ENCODE data around the gene CFTR.
"Not testable (repeated sequence)": the region's sequence is repeated elsewhere in the genome, so short reads cannot be mapped to it uniquely, and the experiment has no call there.

The CFTR gene

DNA sequence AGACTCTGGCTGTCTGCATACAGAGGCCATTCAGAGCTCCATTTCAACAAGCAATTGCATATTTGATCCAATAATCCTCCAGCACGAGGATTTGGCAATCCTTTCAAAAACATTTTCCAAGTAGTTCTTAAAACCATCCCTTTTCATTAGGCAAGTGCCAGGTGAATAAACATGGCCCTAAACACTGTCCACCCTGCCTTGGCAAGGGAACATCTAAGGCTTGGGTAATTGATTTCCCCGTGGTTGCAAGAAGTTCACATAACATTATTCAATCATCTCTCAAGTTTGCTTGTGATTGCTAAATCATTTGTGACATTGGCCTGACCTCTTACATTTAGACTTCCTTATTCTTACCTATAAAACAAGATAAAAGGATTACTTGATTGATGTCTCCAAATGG is 218.2 kb downstream of the CFTR start:
- DNase-seq = no peak

DNA sequence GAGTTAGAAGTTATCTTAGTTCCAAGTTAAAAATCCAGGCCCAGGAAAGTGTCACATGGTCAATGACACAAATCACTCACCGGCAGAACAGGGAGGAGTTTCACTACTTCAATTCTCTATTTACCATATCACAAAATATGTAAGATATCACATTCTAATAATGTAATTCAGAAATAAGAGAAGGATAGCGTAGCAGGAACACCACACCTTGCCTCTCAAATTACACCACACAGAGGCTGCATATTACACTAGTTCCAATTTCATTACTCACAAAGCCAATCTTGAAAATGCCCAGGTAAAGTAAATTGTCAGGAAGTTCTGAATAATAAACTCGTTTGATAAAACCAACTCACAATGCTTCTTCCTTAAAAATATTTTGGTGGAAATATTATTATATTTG is 224.2 kb downstream of the CFTR start:
- no peak for DNase-seq

DNA sequence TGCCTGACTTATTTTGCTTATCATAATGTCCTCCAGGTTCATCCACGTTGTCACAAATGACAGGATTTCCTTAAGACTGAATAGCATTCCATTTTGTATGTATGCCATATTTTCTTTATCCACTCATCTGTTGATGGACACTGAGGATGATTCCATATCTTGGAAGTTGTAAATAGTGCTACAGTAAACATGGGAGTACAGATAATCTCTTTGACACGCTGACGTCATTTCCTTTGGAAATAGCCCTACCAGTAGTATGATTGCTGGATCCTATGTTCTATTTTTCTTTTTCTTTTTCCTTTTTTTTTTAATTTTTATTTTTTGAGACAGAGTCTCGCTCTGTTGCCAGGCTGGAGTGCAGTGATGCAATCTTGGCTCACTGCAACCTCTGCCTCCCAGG is 225.8 kb downstream of the CFTR start:
- DNase-seq = no peak

DNA sequence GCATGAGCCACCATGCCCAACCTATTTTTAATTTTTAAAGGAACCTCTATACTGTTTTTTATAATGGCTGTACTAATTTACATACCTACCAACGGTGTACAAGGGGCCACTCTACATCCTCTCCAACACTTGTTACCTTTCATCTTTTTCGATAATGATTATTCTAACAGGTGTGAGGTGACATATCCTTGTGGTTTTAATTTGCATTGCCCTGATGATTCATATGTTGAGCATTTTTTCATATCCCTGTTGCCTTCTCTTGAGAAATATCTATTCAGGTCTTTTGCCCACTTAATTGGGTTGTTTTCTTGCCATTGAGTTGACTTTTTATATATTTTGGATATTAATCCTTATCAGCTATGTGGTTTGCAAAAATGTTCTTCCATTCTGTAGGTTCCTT is 226.4 kb downstream of the CFTR start:
- DNase-seq = no peak

GRCh38 chr7:117707080-117707479 is 227.3 kb downstream of the CFTR start:
- DNase-seq = no peak

DNA sequence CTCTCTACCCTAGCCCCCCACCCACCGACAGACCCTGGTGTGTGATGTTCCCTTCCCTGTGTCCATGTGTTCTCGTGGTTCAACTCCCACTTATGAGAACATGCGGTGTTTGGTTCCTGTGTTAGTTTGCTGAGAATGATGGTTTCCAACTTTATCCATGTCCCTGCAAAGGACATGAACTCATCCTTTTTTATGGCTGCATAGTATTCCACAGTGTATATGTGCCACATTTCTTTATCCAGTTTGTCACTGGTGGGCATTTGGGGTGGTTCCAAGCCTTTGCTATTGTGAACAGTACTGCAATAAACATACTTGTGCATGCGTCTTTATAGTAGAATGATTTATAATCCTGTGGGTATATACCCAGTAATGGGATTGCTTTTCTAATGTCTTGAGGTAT is 228.3 kb downstream of the CFTR start:
- not testable (repeated sequence) for DNase-seq

DNA sequence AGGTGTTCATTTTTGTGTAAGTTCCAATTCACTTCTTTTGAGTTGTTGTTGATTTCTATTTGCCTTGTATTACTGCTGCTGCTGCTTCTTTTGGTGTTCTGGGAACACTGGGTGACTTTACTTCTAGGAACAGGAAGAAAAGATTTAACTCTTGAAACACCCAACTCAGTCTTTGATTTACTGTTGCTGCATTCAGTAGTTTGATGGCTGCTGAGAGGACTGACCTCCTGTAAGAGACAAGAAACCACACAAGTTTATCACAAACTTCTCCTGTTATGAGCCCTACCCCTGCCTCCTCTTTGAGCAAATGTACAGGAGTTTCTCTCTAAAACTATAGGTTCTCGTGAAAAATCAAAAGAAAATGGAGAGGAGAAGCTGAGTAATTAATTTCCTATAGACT is 231.7 kb downstream of the CFTR start:
- DNase-seq = no peak

DNA sequence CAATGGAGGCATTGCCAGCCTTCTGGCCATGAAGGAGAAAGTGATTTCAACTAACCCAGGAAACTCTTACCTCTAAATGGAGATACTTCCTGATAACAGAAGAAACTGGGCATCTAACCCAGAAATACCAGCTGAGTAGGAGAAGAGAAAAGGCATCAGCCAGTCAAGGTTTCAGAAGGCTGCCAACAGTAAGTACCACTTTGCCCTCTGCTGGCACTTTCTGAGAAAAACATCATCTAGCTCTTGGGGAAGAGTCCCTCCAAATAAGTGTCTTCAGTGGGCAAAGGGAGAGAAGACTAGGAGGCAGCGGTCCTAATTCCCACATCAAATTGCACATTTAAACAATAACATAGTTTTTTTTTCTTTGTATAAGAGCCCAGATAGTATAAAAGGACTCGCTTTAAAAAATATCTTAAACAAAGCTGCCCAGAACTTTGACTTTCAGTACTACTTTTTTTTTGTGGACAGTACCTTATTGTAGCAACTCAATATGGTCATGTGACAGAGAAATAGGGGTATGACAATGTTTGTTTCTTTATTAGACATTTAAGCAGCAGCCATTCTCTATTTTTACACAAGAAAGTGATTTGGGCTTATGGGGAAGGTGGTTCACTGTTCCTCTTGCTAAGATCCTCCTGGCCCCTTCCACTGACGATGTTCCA is 236.1 kb downstream of the CFTR start:
- DNase-seq = peak; percentile 62

DNA sequence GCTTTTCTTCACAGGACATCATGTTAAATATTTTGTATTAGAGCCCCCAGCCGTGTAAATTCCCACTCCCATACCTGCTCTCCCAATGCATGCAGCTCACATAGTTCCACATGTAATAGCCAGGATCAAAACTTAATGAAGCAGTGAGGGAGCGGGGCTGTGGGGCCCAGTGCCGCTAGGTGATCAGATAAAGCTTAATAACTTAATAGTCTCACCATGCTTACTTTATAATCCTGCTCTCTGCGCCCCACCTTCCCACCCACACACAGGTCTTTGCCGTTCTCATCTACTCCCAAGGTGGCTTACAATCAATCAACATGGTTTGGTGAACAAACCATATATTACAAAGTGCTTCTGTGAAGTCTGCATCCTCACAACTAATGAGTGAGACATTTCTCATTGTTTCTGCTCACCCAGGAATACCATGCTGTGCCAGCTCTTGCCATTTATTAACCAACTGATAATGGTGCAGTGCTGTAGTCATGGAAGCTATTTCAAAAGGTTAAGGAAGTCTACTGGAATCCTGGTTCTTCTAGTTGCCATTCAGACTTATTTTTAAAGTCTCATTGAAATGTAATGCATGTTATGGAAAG is 237.0 kb downstream of the CFTR start:
- DNase-seq = no peak

- DNase-seq = no peak
Measured at GRCh38 chr7:117717357-117717756, 237.5 kb downstream of the CFTR start.
